NB4 (cell line): Measurements from ENCODE around the gene FHIT.

Experiments used
- DNase-seq: peaks from one replicate; pipeline ENCODE4 v3.0.0; 2010; ENCODE audit warnings: low read depth
- H3K4me3 ChIP-seq: one replicate; pipeline ENCODE4 v1.5.1; 2011; ENCODE audit warnings: mild to moderate bottlenecking, low read depth, low read length, moderate library complexity
- CTCF ChIP-seq: IDR thresholded peaks from one replicate; pipeline ENCODE4 v1.5.1; 2012; ENCODE audit warnings: low read depth, low read length
- MAX ChIP-seq: IDR thresholded peaks from 2 replicates; pipeline ENCODE4 v1.6.1; 2011; ENCODE audit warnings: low read depth, low read length
- MYC ChIP-seq: IDR thresholded peaks from 2 replicates; pipeline ENCODE4 v1.6.1; 2011; ENCODE audit warnings: low read depth, low read length
- POLR2A ChIP-seq: IDR thresholded peaks from 2 replicates; pipeline ENCODE4 v1.6.1; 2011; ENCODE audit warnings: mild to moderate bottlenecking; ENCODE audit not compliant: insufficient read length; ENCODE audit errors: extremely low read depth

The FHIT gene

GRCh38 chr3:59930170-59930569 lies 1321.1 kb downstream of the FHIT start:
- TF ChIP-seq MYC (no peak), MAX (no peak), CTCF (no peak), POLR2A (no peak)
- no peak overlapping the region for H3K4me3 ChIP-seq
- DNase-seq: no peak

GRCh38 chr3:59927056-59927455 lies 1324.2 kb downstream of the FHIT start:
- DNase-seq: no peak
- TF ChIP-seq POLR2A (no peak), CTCF (no peak), MYC (no peak), MAX (no peak)
- H3K4me3 ChIP-seq: no peak overlapping the region

DNA sequence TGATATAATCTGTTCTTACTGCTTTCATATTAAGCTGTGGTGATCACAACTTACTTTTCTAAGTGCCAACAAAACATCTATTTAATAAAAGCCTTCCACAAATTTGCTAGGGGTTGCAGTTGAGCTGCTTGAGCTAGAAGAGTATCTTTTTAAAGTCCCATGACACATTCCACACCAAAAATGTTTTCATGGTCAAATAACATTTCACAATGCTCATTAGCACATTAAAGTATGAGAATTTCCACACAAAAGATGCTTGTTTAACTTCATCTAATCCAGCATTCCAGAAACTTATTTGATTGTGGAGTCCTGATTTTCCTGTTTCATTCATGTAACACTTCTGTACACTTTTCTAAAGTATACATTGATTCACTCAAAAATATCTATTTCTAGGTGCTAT lies 1325.3 kb downstream of the FHIT start:
- no peak for DNase-seq
- H3K4me3 ChIP-seq: no peak overlapping the region
- TF ChIP-seq MAX (no peak), MYC (no peak), POLR2A (no peak), CTCF (no peak)

DNA sequence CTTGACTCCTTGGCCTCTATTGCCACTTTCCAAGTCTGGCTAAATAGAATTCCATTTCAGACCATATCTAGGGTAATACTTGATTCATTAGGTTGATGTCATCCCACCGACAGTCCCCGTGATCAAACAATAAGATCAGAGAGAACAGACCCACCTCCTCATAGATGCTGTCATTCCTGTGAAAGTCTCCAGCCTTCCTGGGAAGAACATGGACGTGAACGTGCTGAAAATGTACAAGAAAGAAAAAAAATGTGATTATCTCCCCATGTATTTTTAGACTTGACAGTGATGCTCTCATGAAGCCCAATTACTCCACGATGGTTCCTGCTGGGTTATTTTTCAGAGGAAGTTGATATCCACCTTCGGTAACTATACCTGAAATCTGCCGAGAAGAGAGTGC lies 1329.1 kb downstream of the FHIT start:
- no peak for DNase-seq
- H3K4me3 ChIP-seq: no peak overlapping the region
- TF ChIP-seq MYC (no peak), MAX (no peak), CTCF (no peak), POLR2A (no peak)

GRCh38 chr3:59920822-59921221 lies 1330.4 kb downstream of the FHIT start:
- H3K4me3 ChIP-seq: no peak overlapping the region
- DNase-seq: no peak
- TF ChIP-seq POLR2A (no peak), MYC (no peak), MAX (no peak), CTCF (no peak)

- H3K4me3 ChIP-seq: no peak overlapping the region
- TF ChIP-seq CTCF (no peak), POLR2A (no peak), MAX (no peak), MYC (no peak)
- DNase-seq: no peak
Measured at GRCh38 chr3:59919586-59919985, 1331.7 kb downstream of the FHIT start.
